Stimulated activated CD4-positive, alpha-beta T cell treated with anti-CD3 and anti-CD28 coated beads, Interleukin-4, amount 100 ng/mL, for 1 hour (primary cell): Measurements from ENCODE around the gene APBB2.
A peak's percentile ranks its signal among the peaks of the same experiment; 100 is the strongest.
"Not testable (repeated sequence)": the region's sequence is repeated elsewhere in the genome, so short reads cannot be mapped to it uniquely, and the experiment has no call there.

Source experiments
- DNase-seq: peaks from one replicate; pipeline ENCODE4 v3.0.0-alpha.2; 2020

APBB2 gene

DNA sequence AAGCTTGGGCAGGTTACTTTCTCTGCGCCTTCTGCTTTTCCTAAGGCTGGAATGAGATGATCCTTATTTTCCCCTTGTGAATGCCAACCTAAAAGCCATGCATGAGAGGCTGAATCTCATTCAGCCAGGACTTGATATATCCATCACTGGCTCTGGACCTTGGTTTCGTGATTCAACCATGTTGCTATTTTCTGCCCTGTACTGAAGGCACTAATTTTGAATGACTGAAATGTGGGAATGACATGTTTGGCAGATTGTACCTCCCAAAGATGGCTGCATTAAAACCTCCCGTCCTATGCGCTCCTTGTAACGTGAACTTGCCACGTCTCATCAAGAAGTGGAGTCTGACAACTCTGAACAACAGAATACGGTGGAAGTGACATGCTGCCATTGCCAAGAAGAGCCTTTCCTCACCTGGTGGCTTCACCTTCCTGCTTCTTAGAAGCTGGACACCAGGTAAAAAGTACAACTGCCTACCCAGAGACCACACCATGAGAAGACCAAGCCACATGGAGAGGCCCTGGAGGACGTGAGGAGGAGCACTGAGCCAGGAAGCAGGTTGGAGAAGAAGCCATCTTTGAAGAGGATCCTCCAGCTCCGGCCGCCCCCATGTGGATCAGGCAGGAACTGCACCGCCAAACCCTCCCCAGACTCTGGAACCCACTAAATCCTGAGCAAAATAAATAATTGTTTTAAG lies 290.1 kb downstream of the APBB2 start:
- DNase-seq = peak; percentile 82

DNA sequence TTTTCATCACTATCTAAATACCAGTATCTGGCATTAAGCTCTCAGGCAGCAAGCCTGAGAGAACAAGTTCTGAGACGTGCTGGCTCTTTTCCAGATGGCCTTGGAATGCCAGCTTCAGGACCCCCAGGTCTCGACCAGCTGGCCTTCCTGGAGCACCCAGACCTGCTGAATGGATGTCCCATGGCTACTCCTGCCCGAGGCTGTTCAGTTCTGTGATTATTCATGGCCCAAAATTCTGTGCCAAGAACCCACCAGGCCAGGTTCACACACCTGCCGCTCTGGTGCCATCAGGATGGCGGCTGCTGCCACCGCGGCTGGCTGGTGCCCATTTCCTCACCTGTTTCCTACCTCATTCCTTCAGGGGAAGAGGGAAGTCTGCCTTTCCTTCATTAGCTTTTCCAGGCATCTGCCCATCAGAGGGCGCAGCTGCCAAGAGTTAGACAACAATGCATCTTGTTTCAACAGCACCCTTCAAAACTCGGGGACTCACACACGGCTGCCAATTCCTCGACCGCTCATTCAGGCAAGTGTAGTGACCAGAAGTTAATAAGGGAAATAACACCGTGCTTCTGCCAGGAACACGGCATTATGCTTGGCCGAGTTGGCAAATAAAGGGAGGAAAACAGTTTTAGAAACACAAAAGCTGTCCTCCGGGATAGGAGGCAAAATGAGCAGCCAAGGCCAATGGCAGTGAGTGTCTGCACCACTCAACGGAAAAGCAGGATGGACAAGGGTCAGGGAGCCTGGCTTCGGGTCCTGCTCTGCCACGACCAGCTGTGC lies 290.8 kb downstream of the APBB2 start:
- DNase-seq = no peak

DNA sequence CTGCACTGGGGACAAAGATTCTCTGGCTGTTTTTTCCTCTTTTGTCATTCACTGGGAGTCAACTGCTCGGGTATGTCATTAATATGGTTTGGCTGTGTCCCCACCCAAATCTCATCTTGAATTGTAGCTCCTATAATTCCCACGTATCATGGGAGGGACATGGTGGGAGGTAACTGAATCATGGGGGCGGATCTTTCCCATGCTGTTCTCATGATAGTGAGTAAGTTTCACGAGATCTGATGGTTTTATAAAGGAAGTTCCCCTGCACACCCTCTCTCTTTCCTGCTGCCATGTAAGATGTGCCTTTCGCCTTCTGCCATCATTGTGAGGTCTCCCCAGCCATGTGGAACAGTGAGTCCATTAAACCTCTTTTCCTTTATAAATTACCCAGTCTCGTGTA lies 294.4 kb downstream of the APBB2 start:
- DNase-seq = not testable (repeated sequence)

DNA sequence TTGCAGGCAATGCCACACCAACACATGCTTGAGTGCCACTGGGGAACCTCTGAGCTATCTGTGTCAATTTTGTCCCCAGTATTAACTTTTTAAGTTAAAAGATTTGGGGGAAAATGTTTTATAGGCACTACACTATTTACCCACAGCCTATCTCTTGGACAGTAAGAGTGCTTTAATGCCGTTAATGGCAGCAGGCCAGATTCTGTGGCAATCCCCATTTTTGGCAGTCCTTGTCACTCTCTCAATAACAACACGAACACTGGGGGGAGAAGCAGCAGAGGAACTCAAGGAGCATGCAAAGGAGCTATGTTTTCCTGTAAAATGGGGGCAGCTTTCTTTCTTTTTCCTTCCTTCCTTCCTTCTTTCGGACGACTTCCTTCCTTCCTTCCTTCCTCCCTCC lies 296.0 kb downstream of the APBB2 start:
- no peak for DNase-seq

DNA sequence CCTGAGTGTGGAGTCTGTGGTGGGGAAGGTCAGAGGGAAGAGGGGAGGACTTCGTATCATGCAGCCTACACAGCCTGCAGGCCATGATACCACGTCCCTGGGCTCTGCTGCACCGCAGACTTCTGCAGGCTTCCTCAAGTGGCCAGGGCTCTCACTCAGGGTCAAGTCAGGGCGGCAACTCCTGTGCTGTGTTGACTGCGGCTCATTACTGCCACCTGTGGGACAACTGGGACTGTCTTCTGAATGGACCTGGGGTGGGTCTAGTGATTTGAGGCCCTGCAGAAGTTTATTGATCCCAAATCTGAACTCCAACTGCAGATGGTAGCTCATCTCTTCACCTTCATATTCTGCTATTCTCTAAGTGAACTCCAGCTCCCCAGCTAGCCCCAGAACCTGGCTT lies 297.5 kb downstream of the APBB2 start:
- peak; percentile 55 for DNase-seq

DNA sequence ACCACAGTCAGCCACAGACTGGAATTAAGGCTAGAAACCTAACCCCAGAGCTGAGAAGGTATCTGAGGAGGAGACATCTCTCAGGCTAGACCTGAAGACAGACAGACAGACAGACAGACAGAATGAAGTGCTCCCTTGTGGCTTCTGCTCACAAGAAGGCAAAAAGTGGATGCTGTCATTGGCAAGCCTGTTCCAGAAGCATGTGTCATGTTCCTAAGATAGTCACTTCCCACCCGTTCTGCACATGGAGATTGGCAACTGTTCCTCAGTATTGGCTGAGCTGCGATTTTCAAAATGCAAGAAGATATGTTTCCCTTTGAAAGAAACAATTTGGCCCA lies 298.2 kb downstream of the APBB2 start:
- DNase-seq = no peak

DNA sequence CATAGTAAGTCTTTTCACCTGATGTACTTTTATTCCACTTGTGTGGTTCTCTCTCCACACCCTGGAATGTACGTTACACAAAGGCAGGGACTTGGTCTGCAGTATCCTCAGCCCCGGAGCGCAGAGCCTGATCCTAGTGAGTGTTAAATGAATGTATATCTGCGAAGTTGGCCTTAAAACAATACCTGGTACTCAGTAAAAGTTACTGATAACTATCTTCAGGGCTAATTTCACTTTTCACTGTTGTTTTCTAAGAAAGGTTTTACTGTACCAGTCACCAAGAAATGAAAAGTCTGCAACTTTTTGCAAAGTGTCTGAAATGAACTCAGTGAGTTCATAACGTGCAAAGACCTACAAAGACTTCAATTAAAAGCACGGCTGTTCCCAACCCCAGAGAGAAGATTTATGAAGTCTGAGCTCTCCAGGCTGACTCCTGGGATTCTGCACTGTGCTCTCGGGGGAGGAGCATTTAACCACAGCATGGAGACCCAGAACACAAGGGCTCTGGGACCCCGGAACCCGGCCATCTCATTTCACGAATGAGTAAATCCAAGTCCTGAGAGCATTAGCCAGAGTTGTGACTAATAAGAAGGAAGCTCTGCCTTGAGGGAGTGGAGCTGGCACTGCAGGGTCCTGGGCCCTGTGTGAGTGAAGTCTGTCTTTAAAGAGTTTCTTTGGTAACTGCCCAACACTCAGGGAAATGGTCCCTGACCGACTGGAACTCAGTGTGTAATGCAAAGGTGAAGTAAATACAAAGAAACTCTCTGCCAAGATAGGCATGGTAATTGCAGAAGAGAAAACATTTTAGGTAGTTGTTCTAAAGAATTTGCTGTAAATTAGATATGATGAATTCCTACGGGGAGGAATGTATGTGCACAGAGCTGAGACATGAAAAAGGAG lies 298.8 kb downstream of the APBB2 start:
- DNase-seq = no peak

DNA sequence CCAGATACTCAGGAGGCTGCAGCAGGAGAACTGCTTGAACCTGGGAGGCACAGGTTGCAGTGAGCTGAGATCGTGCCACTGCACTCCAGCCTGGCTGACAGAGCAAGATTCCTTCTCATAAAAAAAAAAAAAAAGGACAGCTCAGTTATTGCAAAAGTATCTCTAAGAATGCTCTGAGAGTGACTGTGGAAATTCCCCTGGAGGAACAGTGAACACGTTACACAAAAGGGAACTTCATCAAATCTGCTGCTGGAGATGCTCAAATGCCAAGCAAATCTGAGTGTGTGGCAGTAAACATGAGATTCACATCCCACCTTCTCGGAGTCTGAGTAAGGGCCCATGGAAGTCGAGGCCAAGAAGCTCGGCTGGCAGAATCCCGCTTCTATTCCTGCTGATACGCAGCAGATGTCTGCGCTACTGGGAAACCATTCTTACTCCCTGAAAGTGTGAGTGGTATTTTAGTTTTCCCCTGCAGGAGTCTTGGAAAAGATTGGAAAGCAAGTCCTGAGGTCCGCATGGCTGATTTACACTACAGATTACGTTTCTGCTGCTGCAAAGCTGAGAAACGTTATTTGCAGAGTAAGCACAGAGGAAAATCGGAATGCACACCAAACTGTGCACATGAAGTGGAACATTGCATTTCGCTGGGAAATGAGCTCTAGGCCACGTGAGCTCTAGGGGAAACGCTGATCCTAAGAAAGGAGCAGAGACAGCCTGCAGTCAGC lies 301.7 kb downstream of the APBB2 start:
- no peak for DNase-seq

DNA sequence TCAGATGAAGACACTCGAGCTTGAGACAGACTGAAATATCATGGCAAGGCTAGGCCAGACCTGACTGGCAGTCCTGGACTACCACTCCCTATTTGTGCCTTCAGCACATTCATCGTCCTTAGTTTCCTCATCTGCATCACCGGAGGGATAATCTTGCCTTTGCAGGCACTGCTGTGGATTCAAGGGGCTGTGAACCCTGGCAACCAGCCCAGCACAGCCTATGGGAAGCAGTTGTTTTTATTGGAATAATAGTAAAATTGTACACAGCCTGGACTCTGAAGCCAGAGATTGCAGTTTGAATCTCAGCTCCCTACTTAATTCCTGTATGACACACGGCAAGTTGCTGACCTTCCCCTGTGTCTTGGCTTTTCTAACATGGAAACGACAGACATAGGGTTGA lies 303.6 kb downstream of the APBB2 start:
- no peak for DNase-seq

DNA sequence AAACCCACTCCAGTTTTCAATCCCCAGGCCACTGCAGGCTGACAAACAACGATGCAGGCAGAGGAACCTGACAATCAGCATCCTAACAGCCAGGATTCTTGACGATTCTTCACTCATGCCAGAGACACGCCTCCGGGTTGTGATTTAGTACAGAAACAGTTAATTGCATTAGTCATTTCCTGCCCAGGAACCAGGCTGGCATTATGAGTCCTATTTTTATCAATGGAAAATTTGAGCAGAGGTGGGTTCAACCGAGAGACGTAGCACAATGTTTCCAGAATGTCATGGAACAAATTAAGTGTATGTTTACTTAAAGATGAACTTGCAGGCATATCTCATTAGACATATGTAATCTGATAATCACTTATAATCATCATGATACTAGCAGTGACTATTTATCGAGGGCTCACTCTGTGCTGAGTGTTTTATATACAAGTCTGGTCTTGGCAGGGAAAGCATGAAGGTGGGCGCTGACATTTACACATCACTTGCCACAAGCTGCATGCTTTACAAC lies 304.9 kb downstream of the APBB2 start:
- DNase-seq = peak; percentile 36

DNA sequence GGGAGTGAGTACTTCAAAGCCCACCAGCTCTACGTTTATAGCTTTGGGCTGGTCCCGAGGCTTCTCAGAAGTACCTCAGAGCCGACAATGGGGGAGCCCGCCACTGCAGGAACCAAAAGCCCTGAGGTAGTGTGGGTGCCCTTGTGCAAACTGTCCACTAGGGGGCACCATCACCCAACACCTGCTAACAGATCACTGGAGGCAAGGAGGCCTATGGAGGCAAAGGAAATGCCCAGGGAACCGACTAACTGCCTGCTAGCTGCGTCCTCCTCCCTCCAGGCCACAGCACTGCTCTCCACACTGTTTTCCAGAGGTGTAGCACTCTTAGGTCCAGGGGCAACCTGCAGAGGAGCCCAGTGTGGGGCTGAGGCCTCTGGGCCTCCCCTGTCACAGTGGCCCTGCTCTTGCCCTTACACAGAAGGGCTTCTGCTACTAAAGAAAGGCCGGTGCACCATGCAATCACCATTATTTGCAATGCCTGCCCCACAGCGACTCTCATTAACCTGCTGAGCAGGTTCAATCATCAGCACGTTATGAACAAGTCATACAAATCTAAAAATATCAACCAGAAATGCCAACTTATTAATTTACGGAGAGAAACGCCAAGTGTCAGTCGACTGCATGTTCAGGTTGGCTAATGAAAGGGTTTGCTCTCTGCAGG lies 305.5 kb downstream of the APBB2 start:
- peak; percentile 63 for DNase-seq

DNA sequence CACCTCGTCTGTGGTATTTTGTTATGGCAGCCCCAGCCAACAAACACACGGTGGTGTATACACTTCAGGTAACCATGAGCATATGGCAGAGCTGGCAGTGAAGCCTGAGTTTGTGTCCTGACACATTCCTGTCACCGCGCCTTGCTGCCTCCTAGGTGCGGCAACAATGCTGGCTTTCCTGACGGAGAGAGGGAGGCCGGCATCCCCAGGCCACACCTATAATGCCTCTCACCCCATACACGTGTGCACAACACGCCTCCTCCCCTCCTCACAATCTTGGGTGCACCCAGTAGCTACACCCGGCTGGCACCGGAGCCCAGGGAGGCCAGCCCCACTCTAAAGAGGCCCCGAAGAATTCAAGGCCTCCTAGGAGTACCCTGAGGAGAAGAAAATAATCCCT lies 306.0 kb downstream of the APBB2 start:
- DNase-seq = no peak

DNA sequence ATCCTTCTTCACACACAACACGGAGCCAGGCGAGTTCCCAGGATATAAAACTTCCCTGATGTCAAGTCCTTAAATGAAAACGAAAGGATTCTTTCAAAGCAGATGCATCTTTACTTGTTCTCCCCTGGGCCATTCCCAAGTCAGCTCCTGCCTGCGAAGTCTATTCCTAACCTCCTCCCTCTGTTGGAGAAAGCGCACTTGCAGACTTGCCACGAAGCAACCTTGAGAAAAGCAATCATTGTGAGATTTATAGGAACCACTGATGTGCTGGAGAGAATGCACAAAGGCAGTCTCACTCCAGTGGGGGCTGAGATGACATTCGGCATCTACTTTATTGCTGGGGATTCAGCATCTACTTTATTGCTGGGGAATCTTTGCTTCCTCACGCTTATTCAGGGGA lies 308.9 kb downstream of the APBB2 start:
- DNase-seq = no peak

DNA sequence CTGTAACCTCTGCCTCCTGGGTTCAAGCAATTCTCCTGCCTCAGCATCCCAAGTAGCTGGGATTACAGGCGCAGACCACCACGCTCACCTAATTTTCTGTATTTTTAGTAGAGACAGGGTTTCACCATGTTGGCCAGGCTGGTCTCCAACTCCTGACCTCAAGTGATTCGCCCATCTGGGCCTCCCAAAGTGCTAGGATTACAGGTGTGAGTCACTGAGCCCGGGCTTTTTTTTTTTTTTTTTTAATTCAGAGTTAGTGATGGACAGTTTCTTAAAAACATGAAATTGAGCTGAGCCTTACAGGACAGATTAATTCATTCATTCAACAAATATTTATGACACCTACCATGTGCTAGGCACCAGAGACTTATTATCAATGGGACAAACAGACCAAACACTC lies 313.8 kb downstream of the APBB2 start:
- not testable (repeated sequence) for DNase-seq

DNA sequence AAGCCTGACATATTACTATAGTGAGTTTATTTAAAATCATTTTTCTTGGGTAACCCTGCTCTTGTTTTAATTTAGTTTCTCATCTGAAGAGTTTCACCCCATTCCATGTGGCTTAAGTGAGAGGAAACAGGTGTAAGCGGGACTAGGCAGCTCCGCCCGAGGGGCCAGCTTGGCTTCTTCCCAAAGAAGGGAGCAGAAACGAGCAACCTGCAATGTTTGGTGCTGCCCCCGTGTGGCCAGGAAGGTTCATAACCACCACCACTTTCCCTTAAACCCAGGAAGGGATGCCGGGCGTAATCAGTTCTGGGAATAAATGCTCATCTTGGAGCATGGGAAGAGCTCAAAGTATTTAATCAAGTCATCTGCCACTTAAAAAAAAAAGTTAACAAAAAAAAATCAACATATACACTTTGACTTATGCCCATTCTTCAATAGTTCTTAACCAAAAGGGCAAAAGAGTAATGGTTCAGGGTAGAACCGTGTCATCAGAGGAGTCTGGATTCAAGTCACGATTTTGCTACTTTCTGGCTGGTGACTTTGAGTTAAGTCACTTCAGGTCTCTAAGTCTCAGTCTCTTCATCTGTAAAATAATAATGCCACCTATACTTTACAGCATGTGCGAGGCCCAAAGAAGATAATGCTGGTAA lies 316.7 kb downstream of the APBB2 start:
- peak; percentile 75 for DNase-seq

DNA sequence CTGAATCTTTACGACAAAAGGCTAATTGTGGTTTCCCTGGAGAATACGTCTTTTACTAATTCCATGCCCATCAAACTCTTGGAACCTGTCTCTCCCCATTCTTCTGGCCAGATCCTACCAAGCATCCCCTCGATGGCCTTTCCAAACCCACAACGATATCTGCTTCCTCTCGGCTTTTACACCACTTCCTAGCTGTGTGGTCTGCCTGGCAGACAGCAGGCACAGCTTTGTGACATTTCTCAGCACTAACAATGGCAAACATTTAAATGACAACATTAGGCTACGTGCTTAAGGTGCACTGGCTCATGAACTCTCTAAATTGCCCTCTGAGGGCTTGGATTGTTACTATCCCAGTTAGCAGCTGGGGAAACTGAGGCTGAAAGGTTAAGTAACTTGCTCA lies 323.6 kb downstream of the APBB2 start:
- no peak for DNase-seq

DNA sequence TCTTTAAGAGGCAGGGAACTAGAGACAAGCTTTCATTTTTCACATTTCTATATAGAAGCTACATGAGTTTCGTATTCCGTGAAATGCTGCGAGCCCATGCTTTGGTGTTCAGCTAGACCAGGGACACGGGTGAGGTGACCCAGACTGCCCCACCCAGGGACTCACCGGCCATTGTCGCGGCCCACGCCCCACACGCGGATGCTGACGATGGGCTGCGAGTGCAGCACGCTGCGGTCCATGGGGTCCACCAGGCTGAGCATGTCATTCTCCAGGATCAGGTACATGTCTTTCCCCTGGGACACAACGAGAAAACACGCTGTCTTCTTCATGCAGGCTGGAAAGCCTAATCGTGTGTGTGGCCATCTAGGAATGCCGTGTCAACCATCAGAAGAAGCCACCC lies 324.1 kb downstream of the APBB2 start:
- no peak for DNase-seq

DNA sequence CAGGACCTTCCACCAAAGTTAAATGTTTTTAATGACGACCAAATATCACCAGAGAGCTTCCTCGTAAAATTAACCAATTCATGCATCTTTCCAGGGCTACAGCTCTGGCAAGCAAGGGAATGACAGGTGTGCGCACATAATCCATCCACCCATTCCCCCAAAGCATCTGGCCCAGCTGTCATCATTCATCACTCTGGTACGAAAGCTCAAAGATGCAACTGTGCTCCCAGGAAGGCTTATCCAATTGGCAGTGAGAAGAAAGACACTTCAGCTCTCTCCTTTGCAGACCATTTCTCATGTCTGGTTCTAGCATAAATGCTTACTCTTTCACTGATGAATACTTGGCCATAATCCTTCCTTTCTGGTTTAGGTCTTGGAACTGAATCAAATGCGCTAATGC lies 325.4 kb downstream of the APBB2 start:
- no peak for DNase-seq

DNA sequence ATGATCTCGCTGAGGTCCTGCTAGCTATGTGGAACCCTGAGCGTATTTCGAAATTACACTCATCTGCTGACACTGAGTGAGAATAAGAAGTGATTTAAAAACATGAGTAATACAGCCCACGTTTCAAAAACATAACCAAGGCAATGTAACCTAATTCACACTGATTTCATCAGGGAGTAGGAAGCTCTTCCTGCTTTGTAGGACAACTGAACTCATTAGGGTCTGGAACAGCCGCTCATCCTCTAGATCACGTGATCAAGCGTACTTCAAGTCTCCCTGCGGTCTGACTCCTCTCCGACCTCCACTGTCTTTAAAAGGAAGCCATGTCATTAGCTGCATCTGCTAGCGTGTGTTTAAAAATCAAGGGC lies 326.6 kb downstream of the APBB2 start:
- no peak for DNase-seq

DNA sequence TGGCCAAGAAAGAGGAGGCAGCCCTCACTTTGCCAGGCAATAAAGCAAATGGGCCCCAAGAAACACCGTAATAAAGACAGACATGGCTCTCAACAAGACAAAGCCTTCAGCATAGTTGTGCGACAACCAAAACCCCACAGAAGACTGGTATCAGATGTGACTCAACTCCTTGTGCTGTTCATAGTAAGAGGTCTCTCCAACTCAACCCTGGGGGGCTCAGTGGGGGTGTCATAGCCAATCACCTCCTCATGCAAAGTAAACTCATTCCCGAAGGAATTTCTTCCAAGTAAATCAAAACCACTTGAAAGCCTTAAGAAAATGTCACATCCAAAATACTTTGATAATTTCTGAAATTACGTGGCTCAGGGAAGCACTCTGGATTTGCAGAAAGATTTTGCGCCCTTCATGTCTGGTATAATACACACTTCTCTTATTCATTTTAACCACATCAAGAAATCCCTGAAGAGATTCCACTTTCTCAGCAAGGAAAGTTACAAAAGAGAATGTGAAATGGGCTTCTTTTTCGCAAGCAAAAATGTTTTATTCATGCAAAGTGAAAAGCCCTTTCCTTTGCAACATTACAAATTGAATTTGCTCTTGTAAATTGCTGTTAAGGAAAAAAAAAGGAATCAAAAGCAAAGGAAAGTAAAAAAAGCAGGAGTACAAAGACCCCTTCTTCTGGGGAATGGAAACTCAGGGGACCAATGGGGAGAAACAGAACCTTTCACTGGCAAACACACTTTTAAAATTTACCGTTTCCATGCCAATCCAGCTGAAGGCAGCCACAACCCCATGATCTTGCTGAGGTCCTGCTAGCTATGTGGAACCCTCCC lies 327.2 kb downstream of the APBB2 start:
- DNase-seq = no peak

DNA sequence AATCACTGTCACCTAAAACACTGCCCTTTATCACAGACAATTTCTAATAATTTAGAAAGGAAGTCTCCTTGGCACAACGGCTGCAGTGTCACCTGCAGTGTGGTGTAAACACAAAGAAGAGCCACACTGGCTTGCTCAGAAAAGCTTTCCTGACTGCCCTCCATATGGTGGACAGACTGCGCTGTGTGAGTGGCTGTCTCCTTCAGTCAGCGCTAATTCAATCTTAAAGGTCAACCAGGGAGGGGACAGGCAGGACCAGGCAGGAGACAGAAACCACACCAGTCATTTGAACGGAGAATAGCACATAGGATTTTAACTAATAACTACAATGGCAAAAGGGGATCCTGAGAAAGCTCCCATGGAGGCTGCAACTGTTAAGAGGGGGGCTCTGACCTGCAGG lies 332.5 kb downstream of the APBB2 start:
- DNase-seq = no peak
